ENCODE results near the gene ZNF766.
"Not testable (repeated sequence)": the region's sequence is repeated elsewhere in the genome, so short reads cannot be mapped to it uniquely, and the experiment has no call there.

The ZNF766 gene

GRCh38 chr19:52286256-52286655, 16.9 kb downstream of the ZNF766 start:
- Histone ChIP-seq H3K9ac (ENCODE audit: low read depth, low read length) (no peak overlapping the region), H3K27me3 (ENCODE audit: insufficient read depth, low read length) (no peaks in the 10 kb centered on the region), H3K36me3 (ENCODE audit: insufficient read depth, low read depth, low read length) (peaks cover 83% of the 10 kb centered on the region), H3K9me3 (ENCODE audit: insufficient read depth, low read depth, low read length) (no peaks in the 10 kb centered on the region; the same call in 1 of the 2 replicates), H3K27ac (ENCODE audit: low read length) (no peak overlapping the region), H3K4me3 (ENCODE audit: low read length) (no peak overlapping the region), H3K4me1 (ENCODE audit: insufficient read depth, low read length) (no peaks in the 10 kb centered on the region)

- H3K4me1 ChIP-seq (ENCODE audit: insufficient read depth, low read length): no peaks in the 10 kb centered on the region
- no peak overlapping the region for H3K4me3 ChIP-seq (ENCODE audit: low read length)
- H3K9me3 ChIP-seq (ENCODE audit: insufficient read depth, low read depth, low read length): no peaks in the 10 kb centered on the region
- H3K36me3 ChIP-seq (ENCODE audit: insufficient read depth, low read depth, low read length): peaks cover 48% of the 10 kb centered on the region
- no peak overlapping the region for H3K27ac ChIP-seq (ENCODE audit: low read length)
- no peaks in the 10 kb centered on the region; the same call in 1 of the 2 replicates for H3K27me3 ChIP-seq (ENCODE audit: insufficient read depth, low read length)
- H3K9ac ChIP-seq (ENCODE audit: low read depth, low read length): no peak overlapping the region
Observed at GRCh38 chr19:52291781-52292180, 22.4 kb downstream of the ZNF766 start.

GRCh38 chr19:52292946-52293345, 23.6 kb downstream of the ZNF766 start:
- H3K9ac ChIP-seq (ENCODE audit: low read depth, low read length); H3K9me3 ChIP-seq (ENCODE audit: insufficient read depth, low read depth, low read length); H3K27ac ChIP-seq (ENCODE audit: low read length); H3K4me1 ChIP-seq (ENCODE audit: insufficient read depth, low read length); H3K27me3 ChIP-seq (ENCODE audit: insufficient read depth, low read length); H3K4me3 ChIP-seq (ENCODE audit: low read length): not testable (repeated sequence)
- peaks cover 46% of the 10 kb centered on the region for H3K36me3 ChIP-seq (ENCODE audit: insufficient read depth, low read depth, low read length)

GRCh38 chr19:52296400-52296772, 27.0 kb downstream of the ZNF766 start:
- Histone ChIP-seq H3K27me3 (ENCODE audit: insufficient read depth, low read length) (no peaks in the 10 kb centered on the region; the same call in 1 of the 2 replicates), H3K27ac (ENCODE audit: low read length) (no peak overlapping the region), H3K9me3 (ENCODE audit: insufficient read depth, low read depth, low read length) (0 out of 2 replicates have a peak, but pooled peaks cover 5% of the 10 kb centered on the region), H3K9ac (ENCODE audit: low read depth, low read length) (no peak overlapping the region), H3K36me3 (ENCODE audit: insufficient read depth, low read depth, low read length) (peaks cover 38% of the 10 kb centered on the region), H3K4me3 (ENCODE audit: low read length) (peak overlapping the region; percentile 81), H3K4me1 (ENCODE audit: insufficient read depth, low read length) (peaks cover 5% of the 10 kb centered on the region)

- Histone ChIP-seq H3K27ac (ENCODE audit: low read length) (peak within 1 kb of the TSS; percentile 53), H3K9ac (ENCODE audit: low read depth, low read length) (peak within 1 kb of the TSS; percentile 98), H3K36me3 (ENCODE audit: insufficient read depth, low read depth, low read length) (peaks cover 38% of the 10 kb centered on the region), H3K9me3 (ENCODE audit: insufficient read depth, low read depth, low read length) (0 out of 2 replicates have a peak, but pooled peaks cover 9% of the 10 kb centered on the region), H3K4me1 (ENCODE audit: insufficient read depth, low read length) (peaks cover 5% of the 10 kb centered on the region), H3K27me3 (ENCODE audit: insufficient read depth, low read length) (no peaks in the 10 kb centered on the region; the same call in 1 of the 2 replicates), H3K4me3 (ENCODE audit: low read length) (peak within 1 kb of the TSS; percentile 97)
Observed at GRCh38 chr19:52296773-52297600, 27.6 kb downstream of the ZNF766 start, which contains the start of gene ZNF480. Gene ZNF480, plus strand, starts transcription at chr19:52297169. Its CDS starts 3,244 bp downstream, at chr19:52300413.

GRCh38 chr19:52297601-52298364, 28.4 kb downstream of the ZNF766 start:
- peak overlapping the region; percentile 53 for H3K27ac ChIP-seq (ENCODE audit: low read length)

GRCh38 chr19:52307275-52307674, 37.9 kb downstream of the ZNF766 start:
- Histone ChIP-seq H3K9me3 (ENCODE audit: insufficient read depth, low read depth, low read length) (peaks cover 73% of the 10 kb centered on the region), H3K9ac (ENCODE audit: low read depth, low read length) (no peak overlapping the region), H3K36me3 (ENCODE audit: insufficient read depth, low read depth, low read length) (peaks cover 87% of the 10 kb centered on the region), H3K4me3 (ENCODE audit: low read length) (no peak overlapping the region), H3K27ac (ENCODE audit: low read length) (no peak overlapping the region), H3K27me3 (ENCODE audit: insufficient read depth, low read length) (no peaks in the 10 kb centered on the region), H3K4me1 (ENCODE audit: insufficient read depth, low read length) (no peaks in the 10 kb centered on the region)

More at GRCh38 chr19:52297601-52298364, 28.4 kb downstream of the ZNF766 start:
- no peaks in the 10 kb centered on the region; the same call in 1 of the 2 replicates for H3K27me3 ChIP-seq (ENCODE audit: insufficient read depth, low read length)
- peaks cover 5% of the 10 kb centered on the region for H3K4me1 ChIP-seq (ENCODE audit: insufficient read depth, low read length)
- peaks cover 16% of the 10 kb centered on the region; the same call in 1 of the 2 replicates for H3K9me3 ChIP-seq (ENCODE audit: insufficient read depth, low read depth, low read length)
- peak overlapping the region; percentile 97 for H3K4me3 ChIP-seq (ENCODE audit: low read length)
- H3K9ac ChIP-seq (ENCODE audit: low read depth, low read length): peak overlapping the region; percentile 98
- H3K36me3 ChIP-seq (ENCODE audit: insufficient read depth, low read depth, low read length): peaks cover 38% of the 10 kb centered on the region

GRCh38 chr19:52322429-52322828, 53.0 kb downstream of the ZNF766 start:
- H3K27ac ChIP-seq (ENCODE audit: low read length): no peak overlapping the region
- no peak overlapping the region for H3K9ac ChIP-seq (ENCODE audit: low read depth, low read length)
- H3K9me3 ChIP-seq (ENCODE audit: insufficient read depth, low read depth, low read length): peaks cover 100% of the 10 kb centered on the region
- no peaks in the 10 kb centered on the region for H3K4me1 ChIP-seq (ENCODE audit: insufficient read depth, low read length)
- H3K27me3 ChIP-seq (ENCODE audit: insufficient read depth, low read length): no peaks in the 10 kb centered on the region
- H3K4me3 ChIP-seq (ENCODE audit: low read length): peak overlapping the region; percentile 30
- H3K36me3 ChIP-seq (ENCODE audit: insufficient read depth, low read depth, low read length): peaks cover 70% of the 10 kb centered on the region

GRCh38 chr19:52331757-52332156, 62.4 kb downstream of the ZNF766 start:
- no peaks in the 10 kb centered on the region for H3K36me3 ChIP-seq (ENCODE audit: insufficient read depth, low read depth, low read length)
- peaks cover under 1% of the 10 kb centered on the region; the same call in 1 of the 2 replicates for H3K4me1 ChIP-seq (ENCODE audit: insufficient read depth, low read length)
- no peak overlapping the region for H3K4me3 ChIP-seq (ENCODE audit: low read length)
- no peak overlapping the region for H3K9ac ChIP-seq (ENCODE audit: low read depth, low read length)
- no peak overlapping the region for H3K27ac ChIP-seq (ENCODE audit: low read length)
- no peaks in the 10 kb centered on the region for H3K27me3 ChIP-seq (ENCODE audit: insufficient read depth, low read length)
- H3K9me3 ChIP-seq (ENCODE audit: insufficient read depth, low read depth, low read length): peaks cover 73% of the 10 kb centered on the region

- Histone ChIP-seq H3K27me3 (ENCODE audit: insufficient read depth, low read length) (no peaks in the 10 kb centered on the region), H3K9me3 (ENCODE audit: insufficient read depth, low read depth, low read length) (peaks cover 35% of the 10 kb centered on the region), H3K9ac (ENCODE audit: low read depth, low read length) (peak overlapping the region; percentile 95; the same call in 1 of the 2 replicates), H3K27ac (ENCODE audit: low read length) (no peak overlapping the region), H3K4me1 (ENCODE audit: insufficient read depth, low read length) (peaks cover 5% of the 10 kb centered on the region; the same call in 1 of the 2 replicates), H3K36me3 (ENCODE audit: insufficient read depth, low read depth, low read length) (peaks cover 8% of the 10 kb centered on the region; the same call in 1 of the 2 replicates), H3K4me3 (ENCODE audit: low read length) (peak overlapping the region; percentile 93)
Observed at GRCh38 chr19:52335768-52336116, 66.4 kb downstream of the ZNF766 start.

- no peaks in the 10 kb centered on the region for H3K27me3 ChIP-seq (ENCODE audit: insufficient read depth, low read length)
- H3K9ac ChIP-seq (ENCODE audit: low read depth, low read length): peak within 1 kb of the TSS; percentile 95
- peaks cover 30% of the 10 kb centered on the region for H3K9me3 ChIP-seq (ENCODE audit: insufficient read depth, low read depth, low read length)
- peaks cover 5% of the 10 kb centered on the region; the same call in 1 of the 2 replicates for H3K4me1 ChIP-seq (ENCODE audit: insufficient read depth, low read length)
- peak within 1 kb of the TSS; percentile 93 for H3K4me3 ChIP-seq (ENCODE audit: low read length)
- peaks cover 8% of the 10 kb centered on the region; the same call in 1 of the 2 replicates for H3K36me3 ChIP-seq (ENCODE audit: insufficient read depth, low read depth, low read length)
- peak within 1 kb of the TSS; percentile 0 for H3K27ac ChIP-seq (ENCODE audit: low read length)
Observed at GRCh38 chr19:52336117-52336790, 66.9 kb downstream of the ZNF766 start, which contains the start of gene ZNF610. Gene ZNF610, plus strand, starts transcription at chr19:52336243. Its CDS starts 12,930 bp downstream, at chr19:52349173.
